Activated CD8-positive, alpha-beta memory T cell treated with anti-CD3 and anti-CD28 coated beads for 24 hours (primary cell): ENCODE results near the gene MICALL2.

ENCODE experiments used
- DNase-seq: peaks from one replicate; pipeline ENCODE4 v3.0.0-alpha.2; 2020

The MICALL2 gene

DNA sequence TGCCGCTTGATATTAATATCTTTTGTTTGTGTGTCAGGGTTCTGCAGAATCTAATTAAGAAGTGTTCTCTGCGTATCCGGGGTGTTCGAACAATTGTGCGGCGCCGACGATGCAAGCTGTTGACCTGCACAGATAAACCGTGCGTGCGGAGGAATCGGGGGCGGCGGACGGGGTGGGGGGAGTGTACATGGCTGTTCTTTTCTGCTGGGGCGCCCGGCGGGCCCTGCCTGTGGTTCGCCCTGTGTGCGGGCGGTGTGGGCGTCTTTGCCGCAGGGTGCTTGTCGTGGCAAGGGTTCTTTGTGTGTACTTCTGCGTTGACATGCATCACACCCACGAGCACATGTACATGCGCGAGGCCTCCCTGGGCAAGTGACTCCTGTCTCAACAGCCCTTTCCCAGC lies 47.9 kb downstream of the MICALL2 start:
- DNase-seq, result no peak

DNA sequence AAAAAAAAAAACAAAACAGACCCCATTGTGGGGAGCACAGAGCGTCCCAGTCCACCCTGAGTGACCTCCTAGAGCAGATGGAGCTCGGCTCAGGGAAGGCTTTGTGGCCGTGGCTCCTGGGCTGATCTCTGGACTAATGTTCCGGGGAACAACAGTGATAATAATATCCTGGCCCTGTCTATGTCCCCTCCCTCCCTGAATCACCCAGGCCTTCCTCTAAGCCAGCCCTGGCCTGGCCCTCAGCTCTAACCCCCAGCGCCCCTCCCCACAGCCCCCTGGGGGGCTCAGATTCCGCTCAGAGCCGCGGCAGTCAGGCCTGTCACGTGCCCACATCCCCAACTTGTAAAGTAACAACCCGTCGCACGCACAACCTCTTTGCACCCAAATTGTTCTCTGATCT lies 48.3 kb downstream of the MICALL2 start:
- no peak for DNase-seq

- no peak for DNase-seq
Observed at GRCh38 chr7:1409555-1409954, 49.7 kb downstream of the MICALL2 start.

- no peak for DNase-seq
Observed at GRCh38 chr7:1408466-1408865, 50.8 kb downstream of the MICALL2 start.

- no peak for DNase-seq
Observed at GRCh38 chr7:1407892-1408291, 51.4 kb downstream of the MICALL2 start.

DNA sequence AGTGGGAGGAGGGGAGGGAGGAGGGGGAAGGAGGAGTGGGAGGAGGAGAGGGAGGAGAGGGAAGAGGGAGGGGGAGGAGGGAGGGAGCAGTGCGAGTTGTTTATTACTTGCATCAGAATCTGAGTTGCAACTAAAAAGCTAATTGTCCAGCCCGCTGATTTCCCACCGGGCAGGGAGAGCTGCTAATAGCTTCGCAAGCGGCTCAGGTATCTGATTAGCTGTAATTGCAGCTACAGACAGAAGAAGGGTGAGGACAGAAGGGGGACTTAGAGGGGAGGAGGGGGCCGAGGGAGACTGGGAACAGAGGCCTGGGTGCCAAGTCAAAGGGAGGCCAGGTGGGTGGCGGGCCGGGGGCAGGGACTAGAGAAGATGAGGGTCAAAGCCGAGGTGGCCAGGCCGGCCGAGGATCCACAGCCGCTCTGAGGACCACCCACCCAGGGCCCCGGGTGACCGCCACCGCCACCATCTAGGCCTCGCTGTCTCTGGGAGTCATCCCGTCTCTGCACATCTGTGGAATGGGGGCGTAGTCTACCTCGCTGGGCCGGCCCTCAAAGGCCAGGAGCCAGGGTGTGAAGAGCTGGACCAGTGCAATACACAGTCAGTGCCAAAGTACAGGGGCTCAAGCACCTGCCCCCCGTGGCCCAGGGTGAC lies 54.2 kb downstream of the MICALL2 start:
- DNase-seq, result no peak

DNA sequence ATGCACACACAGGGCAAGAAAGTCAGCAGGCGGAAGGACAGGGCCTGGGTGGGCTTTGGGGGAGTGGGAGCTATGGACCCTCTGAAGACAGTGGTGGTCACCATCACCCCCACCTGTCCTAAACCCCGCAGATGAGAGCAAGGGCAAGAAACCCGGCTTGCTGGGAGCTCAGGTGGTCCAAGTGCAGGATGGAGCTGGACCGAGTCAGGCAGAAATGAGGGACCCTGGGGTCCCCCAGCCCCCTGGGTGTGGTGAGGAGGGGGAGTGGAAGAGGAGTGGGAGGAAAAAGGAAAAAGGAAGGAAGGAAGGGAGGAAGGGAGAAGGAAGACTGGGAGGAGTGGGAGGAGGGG lies 54.8 kb downstream of the MICALL2 start:
- no peak for DNase-seq

- DNase-seq, result no peak
Observed at GRCh38 chr7:1403638-1404459, 55.4 kb downstream of the MICALL2 start.

- DNase-seq, result no peak
Observed at GRCh38 chr7:1402791-1403637, 56.3 kb downstream of the MICALL2 start.

GRCh38 chr7:1402110-1402790 lies 57.0 kb downstream of the MICALL2 start:
- no peak for DNase-seq

- no peak for DNase-seq
Observed at GRCh38 chr7:1401011-1401410, 58.3 kb downstream of the MICALL2 start.

- DNase-seq, result no peak
Observed at GRCh38 chr7:1400371-1400770, 58.9 kb downstream of the MICALL2 start.

- no peak for DNase-seq
Observed at GRCh38 chr7:1397491-1398327, 61.6 kb downstream of the MICALL2 start.

DNA sequence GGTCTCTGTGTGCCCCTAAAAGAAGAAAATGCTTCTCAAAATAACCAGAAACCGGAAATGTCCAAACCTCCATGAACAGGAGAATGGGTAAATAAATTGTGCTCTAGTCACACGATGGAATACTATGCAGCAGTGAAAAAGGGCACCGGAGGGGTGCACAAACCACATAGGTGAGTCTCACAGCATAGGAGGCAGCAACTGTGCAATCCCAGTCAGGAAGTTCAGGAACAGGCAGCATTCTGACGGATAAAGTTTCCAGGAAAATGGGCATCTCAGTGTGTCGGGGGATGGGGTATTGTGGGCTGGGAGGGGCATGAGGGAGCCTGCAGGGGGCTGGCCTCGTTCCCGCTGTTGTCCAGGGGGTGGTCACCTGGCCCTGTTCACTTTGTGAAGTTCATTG lies 63.1 kb downstream of the MICALL2 start:
- no peak for DNase-seq

GRCh38 chr7:1395211-1396070 lies 63.8 kb downstream of the MICALL2 start:
- DNase-seq, result no peak

- DNase-seq, result no peak
Observed at GRCh38 chr7:1394371-1394770, 64.9 kb downstream of the MICALL2 start.

GRCh38 chr7:1393421-1393820 lies 65.8 kb downstream of the MICALL2 start:
- DNase-seq, result no peak

DNA sequence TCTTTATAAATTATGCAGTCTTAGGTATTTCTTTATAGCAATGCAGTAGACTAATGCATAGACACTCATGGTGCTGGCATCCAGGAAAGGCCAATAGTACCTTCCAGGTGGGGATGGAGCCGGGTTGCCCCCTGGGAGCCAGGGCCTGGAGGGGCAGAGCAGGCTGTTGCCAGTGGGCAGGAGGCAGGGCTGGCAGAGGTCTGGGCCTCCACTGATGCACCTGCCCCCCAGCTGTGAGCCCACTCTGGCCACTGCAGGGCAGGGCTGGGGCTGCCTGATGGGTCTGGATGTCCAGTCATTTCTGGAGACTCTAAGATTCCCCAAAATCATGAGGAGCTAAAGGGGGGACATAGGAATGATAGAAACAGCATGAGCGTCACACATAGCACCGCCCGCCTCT lies 66.7 kb downstream of the MICALL2 start:
- no peak for DNase-seq

DNA sequence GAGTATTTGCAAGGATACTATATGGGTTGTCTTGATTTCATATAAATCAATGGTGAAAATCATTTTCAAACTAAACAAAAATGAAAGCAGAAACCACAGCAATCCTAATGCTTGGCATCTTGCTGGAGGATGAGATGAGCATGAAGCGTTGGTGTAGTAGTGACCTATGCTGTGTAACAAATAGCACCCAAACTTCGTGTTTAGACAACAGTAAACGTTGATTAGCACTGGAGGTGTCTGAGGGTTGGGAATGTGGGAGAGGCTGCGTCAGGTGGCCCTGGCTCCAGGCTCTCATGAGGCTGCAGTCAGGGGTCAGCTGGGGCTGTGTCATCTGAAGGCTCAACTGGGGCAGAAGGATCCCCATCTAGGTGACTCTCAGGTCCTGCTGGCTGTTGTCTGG lies 67.8 kb downstream of the MICALL2 start:
- DNase-seq, result no peak

- DNase-seq, result no peak
Observed at GRCh38 chr7:1388703-1389335, 70.5 kb downstream of the MICALL2 start.
